Caco-2 (cell line): Measurements from ENCODE around the gene GRAP. TPM values are rescaled to one million over a fixed set of nuclear protein-coding genes. Genes with fewer than 3 reads are reported as not detected.
"Not testable (repeated sequence)": the region's sequence is repeated elsewhere in the genome, so short reads cannot be mapped to it uniquely, and the experiment has no call there.

Experiments
- Bru-seq: library from RNA; stranded (reverse); fragments of 400-500 nt; gene quantifications from one replicate; lab custom pipeline; 2021; lab: Mats Ljungman, UMichigan
- BruChase-seq, 2 experiments: library from RNA; stranded (reverse); fragments of 400-500 nt; gene quantifications; one replicate each; lab custom pipeline; 2021; lab: Mats Ljungman, UMichigan
- BruUV-seq: library from RNA; stranded (reverse); fragments of 400-500 nt; replicated peaks from 2 replicates; lab custom pipeline; 2021; lab: Mats Ljungman, UMichigan
- CTCF ChIA-PET: fragments of 300-600 bp; sonication (Branson Sonifier 250); formaldehyde crosslinking; loops from one replicate; lab custom pipeline; 2022; ENCODE audit warnings: antibody characterized with exemption; lab: Charles Lee
- POLR2A ChIA-PET: fragments of 300-600 bp; sonication (Branson Sonifier 250); formaldehyde crosslinking; loops from one replicate; lab custom pipeline; 2022; ENCODE audit warnings: antibody characterized with exemption; lab: Charles Lee
- DNase-seq, 2 experiments: peaks; one replicate each; pipeline versions ENCODE4 v3.0.0 to v3.0.0-alpha.2; 2020 to 2022
- H3K27me3 ChIP-seq: replicated peaks from 2 replicates; pipeline ENCODE4 v1.6.0; 2011; ENCODE audit warnings: low read length; ENCODE audit not compliant: control insufficient read depth, insufficient read depth
- H3K36me3 ChIP-seq: 2 replicates; pipeline ENCODE4 v1.5.1; 2011; ENCODE audit warnings: low read length; ENCODE audit not compliant: control insufficient read depth, insufficient read depth
- H3K4me1 ChIP-seq: fragments of 250-450 bp; sonication (Bioruptor Pico); 2 replicates; pipeline ENCODE4 v1.5.1; 2020; ENCODE audit warnings: mild to moderate bottlenecking
- H3K4me3 ChIP-seq: 2 replicates; pipeline ENCODE4 v1.5.1; 2011; ENCODE audit warnings: low read depth, mild to moderate bottlenecking, control low read depth, low read length
- H3K9me3 ChIP-seq: fragments of 250-450 bp; sonication (Bioruptor Pico); 2 replicates; pipeline ENCODE4 v1.5.1; 2020; ENCODE audit warnings: mild to moderate bottlenecking, moderate library complexity
- H3K27ac Mint-ChIP-seq: one replicate; pipeline ENCODE4 v1.8.0; 2022; ENCODE audit warnings: mixed read lengths; ENCODE audit not compliant: unreplicated experiment
- H3K27me3 Mint-ChIP-seq: one replicate; pipeline ENCODE4 v1.8.0; 2022; ENCODE audit warnings: mixed read lengths; ENCODE audit not compliant: insufficient read depth, unreplicated experiment
- H3K36me3 Mint-ChIP-seq: one replicate; pipeline ENCODE4 v1.8.0; 2022; ENCODE audit warnings: mild to moderate bottlenecking, mixed read lengths; ENCODE audit not compliant: insufficient read depth, unreplicated experiment
- H3K4me1 Mint-ChIP-seq: one replicate; pipeline ENCODE4 v1.8.0; 2022; ENCODE audit warnings: low read depth, mixed read lengths; ENCODE audit not compliant: unreplicated experiment
- H3K4me3 Mint-ChIP-seq: one replicate; pipeline ENCODE4 v1.8.0; 2022; ENCODE audit warnings: mild to moderate bottlenecking, moderate library complexity, mixed read lengths; ENCODE audit not compliant: unreplicated experiment
- H3K9me3 Mint-ChIP-seq: one replicate; pipeline ENCODE4 v1.8.0; 2022; ENCODE audit warnings: mixed read lengths; ENCODE audit not compliant: unreplicated experiment
- intact Hi-C: fragments of 100-400 bp; cut with micrococcal nuclease; formaldehyde crosslinking; loops from one replicate; pipeline ENCODE4 v1.10.0; 2022; ENCODE audit not compliant: unreplicated experiment
- long read RNA-seq: library from polyadenylated mRNA; stranded (forward); transcript quantifications from one replicate; pipeline ENCODE4 v2.0.0, GENCODE V29; 2022
- total RNA-seq: library from RNA; stranded (reverse); gene quantifications from 2 replicates; pipeline ENCODE4 v1.2.3, GENCODE V29; 2022

Gene GRAP
- total RNA-seq, result 0.50 TPM in 1 of 2 replicates, not detected in the other
- Bru-seq, nascent RNA, result not detected
- percentile 3 among the genes with signal in this experiment for BruChase-seq, experiment 1, labeled RNA remaining after a 2-hour chase
- BruChase-seq, experiment 2, labeled RNA remaining after a 6-hour chase, result percentile 4 among the genes with signal in this experiment
- long read RNA-seq, result 0 reads

DNA sequence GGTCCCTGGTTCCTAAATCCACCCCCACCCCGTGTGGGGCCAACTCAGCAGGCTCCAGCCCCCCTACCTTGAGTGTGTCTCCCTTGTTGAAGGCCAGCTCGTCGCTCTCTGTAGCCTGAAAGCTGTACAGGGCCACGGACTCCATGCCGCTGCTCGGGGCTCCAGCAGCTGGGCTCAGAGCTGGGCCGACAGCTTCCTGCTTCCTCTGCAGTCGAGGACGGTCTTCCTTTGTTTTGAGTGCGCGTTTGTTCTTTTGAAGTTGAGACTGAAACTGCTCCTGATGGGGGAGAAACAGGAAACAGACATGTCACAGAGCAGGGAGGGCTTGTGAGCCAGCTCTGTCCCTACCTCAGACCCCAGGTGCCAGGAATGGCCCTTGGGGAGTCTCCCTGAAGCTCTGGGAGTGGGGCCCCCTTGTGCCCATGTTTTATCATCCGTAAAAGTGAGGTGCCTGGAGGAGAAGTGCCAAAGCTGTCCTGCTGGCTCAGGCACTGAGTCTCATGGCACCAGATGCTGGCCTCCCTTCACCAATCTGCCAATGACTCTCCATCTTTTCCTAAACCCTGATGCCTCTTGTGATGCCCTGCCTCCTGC is at the start of gene GRAP:
Gene GRAP, minus strand, starts transcription at position 176 of the 594 bp plus-strand sequence. Its CDS starts 31 bp downstream, at position 145.
- H3K4me1 ChIP-seq, H3K36me3 ChIP-seq, H3K27me3 Mint-ChIP-seq, DNase-seq, BruUV-seq, H3K36me3 Mint-ChIP-seq, POLR2A ChIA-PET, CTCF ChIA-PET, H3K9me3 Mint-ChIP-seq, H3K4me1 Mint-ChIP-seq, H3K27me3 ChIP-seq, H3K4me3 Mint-ChIP-seq, H3K4me3 ChIP-seq, intact Hi-C loops, H3K9me3 ChIP-seq, H3K27ac Mint-ChIP-seq: not testable (repeated sequence)

DNA sequence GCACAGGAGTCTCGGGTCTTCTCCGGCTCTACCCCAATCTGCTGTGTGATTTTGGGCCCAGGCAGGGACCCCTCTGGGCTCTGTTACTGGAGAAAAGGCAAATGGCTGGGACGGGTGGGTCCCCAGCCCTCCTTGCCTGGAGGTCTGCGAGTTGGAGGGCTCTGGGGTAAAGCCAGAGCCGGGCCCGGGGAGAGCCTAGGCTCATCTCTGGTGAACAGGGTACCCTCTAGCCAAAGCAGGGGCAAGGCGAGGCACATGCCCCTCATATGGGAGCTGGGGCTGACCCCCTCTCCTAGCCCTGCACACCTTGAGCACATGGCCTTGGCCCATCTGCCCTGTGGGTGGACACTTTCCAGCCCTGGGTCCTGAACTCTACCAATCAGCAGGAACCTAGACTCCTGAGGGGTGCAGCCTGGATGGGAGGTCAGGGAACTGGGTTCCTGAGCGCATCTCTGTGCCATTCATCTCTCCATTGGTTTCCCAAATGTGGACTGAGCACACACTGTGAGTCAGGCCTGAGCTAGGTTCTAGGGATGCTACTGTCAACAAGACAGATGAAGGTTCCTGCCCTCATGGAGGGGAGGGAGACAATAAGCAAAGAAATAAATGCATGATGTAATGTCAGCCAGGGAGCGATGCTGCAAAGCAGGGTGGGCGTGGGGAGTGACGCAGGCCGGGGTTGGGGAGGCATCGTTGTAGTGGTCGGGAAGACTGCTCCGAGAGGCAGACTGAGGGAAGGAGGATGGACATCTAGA is 47.1 kb upstream of the GRAP start:
- intact Hi-C loops, H3K27me3 Mint-ChIP-seq, H3K36me3 ChIP-seq, H3K4me1 ChIP-seq, H3K36me3 Mint-ChIP-seq, H3K9me3 Mint-ChIP-seq, H3K4me1 Mint-ChIP-seq, POLR2A ChIA-PET, BruUV-seq, DNase-seq, H3K27ac Mint-ChIP-seq, H3K27me3 ChIP-seq, H3K9me3 ChIP-seq, CTCF ChIA-PET, H3K4me3 Mint-ChIP-seq, H3K4me3 ChIP-seq: not testable (repeated sequence)

DNA sequence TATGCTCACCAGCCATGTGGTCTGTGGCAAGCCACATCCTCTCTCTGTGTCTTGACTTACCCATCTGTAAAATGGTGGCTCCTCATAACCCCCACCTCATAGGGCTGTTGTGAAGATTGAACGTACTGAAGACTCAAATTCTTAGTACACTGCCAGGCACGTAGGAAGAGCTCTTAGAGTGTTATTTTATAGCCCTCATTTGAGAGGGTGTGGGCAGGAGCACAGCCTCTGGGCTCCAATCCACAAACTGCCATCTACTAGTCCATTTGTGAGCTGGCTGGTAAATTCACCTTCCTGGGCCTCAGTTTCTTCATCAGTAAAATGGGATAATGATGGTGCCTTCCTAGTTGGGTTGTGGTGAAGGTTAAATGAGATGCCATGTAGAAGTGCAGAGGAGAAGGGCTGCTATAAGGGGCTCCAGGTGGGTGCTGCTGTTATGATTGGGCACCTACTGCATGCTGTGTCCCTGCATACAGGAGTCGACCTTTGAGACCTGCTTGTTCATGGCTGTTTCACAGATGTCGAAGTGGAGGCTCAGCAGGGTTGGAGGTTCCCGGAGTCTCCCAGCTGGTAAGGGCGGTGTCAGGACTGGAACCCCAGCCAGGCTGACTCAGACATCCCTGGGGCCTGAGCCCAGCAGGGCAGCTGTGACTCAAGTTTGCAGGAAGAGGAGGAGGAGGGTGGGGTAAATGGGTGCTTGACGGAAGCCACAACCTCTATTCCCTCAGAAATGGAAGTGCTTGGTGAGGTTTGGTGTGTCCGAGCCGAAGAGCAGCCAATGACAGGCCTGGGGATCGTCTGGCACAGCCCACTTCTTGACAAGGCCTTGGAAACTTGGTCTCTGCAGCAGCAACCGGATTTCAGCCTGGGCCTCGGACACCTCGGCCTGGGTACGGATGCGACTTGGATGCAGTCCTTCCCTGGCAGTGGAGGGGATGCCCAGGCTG is 46.3 kb upstream of the GRAP start:
- intact Hi-C loops, H3K36me3 ChIP-seq, BruUV-seq, H3K27ac Mint-ChIP-seq, H3K9me3 ChIP-seq, CTCF ChIA-PET, DNase-seq, H3K4me1 Mint-ChIP-seq, H3K36me3 Mint-ChIP-seq, H3K27me3 ChIP-seq, H3K27me3 Mint-ChIP-seq, H3K9me3 Mint-ChIP-seq, H3K4me3 Mint-ChIP-seq, H3K4me3 ChIP-seq, H3K4me1 ChIP-seq, POLR2A ChIA-PET: not testable (repeated sequence)

DNA sequence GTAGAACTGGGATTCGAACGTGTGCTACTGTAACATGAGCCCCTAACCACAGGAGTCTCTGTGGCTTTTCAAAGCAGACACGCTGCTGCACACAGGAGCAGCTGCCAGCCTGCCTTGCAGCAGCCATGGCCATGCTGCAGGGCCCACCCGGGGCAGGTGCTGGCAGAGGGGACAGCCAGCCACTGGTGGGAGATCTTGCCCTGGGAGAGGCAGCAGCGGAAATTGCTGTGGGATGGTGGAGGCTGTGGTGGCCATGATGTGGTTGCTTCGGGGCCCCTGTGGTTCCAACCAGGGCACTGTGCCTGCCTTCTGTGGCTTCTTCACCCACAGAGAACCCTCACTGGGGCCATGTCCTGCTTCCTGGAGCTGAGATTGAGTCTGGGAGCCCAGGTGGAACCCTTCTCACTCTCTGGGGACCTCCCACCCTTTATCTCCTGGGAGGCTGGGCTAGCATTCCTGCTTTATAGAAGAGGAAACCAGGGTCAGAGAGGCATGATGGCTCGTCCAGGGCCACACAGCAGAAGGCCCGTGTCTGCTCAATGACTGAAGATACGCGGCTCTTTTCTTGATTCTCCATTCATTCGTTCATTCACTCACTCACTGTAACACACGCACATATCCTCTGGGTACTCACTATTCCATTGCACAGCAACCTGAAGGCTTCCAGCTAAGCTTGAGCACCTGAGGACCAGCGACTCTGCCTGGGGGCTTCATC is 43.5 kb upstream of the GRAP start:
- H3K27me3 Mint-ChIP-seq, H3K36me3 Mint-ChIP-seq, intact Hi-C loops, H3K4me3 Mint-ChIP-seq, CTCF ChIA-PET, H3K9me3 ChIP-seq, H3K36me3 ChIP-seq, H3K9me3 Mint-ChIP-seq, POLR2A ChIA-PET, H3K4me1 ChIP-seq, H3K4me1 Mint-ChIP-seq, BruUV-seq, H3K27ac Mint-ChIP-seq, H3K27me3 ChIP-seq, DNase-seq, H3K4me3 ChIP-seq: not testable (repeated sequence)

DNA sequence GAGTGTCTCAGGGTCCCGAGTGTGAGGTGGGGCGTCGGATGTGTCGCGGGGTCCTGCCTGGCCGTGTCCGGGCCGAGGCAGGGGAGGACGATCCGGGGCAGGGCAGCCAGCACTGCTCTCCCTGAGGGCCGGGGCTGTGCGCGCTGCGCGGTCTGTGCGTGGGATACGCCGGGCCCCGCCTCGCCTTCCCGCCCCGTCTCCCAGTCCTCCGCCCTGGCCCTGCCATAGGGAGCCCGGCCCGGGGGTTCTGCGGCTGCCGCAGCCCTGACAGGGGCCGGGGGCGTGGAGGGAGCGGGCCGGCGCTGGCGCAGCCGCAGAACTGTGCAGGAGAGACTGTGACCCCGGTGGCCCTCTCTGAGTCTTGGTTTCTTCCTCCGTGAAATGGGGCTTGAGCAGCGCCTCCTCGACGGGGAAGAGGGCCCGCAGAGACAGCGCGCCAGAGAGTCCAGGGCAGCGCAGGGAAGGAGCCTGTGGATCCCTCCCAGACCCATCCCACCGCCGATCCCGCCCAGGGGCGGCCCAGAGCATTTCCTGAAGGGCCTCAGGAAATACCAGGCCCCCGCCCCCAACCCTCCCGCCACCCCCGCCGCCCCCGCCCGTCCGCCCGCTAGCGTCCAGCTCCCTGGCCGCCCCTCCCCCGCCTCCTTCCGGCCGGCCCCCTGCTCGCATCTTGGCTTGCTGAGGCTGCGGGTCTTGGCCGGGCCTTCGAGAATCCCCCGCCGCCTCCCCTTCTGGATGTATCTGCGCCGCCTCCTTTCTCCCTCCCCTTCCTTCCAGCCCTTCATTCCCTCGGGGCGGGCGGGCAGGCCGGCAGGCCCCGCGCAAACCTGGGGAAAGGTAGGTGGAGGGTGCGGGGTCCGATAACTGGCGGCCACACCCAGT is 42.3 kb upstream of the GRAP start:
- POLR2A ChIA-PET, CTCF ChIA-PET, H3K4me1 Mint-ChIP-seq, H3K4me3 Mint-ChIP-seq, H3K27ac Mint-ChIP-seq, H3K9me3 Mint-ChIP-seq, BruUV-seq, H3K27me3 ChIP-seq, H3K27me3 Mint-ChIP-seq, H3K9me3 ChIP-seq, H3K4me1 ChIP-seq, intact Hi-C loops, H3K36me3 ChIP-seq, H3K36me3 Mint-ChIP-seq: not testable (repeated sequence)
- peak overlapping the region; percentile 19 for H3K4me3 ChIP-seq
- peak; percentile 43 to 57 for DNase-seq
